Lung (tissue), 12 donors: ENCODE results near the gene KIF1B. TPM values are rescaled to one million over a fixed set of nuclear protein-coding genes. Genes with fewer than 3 reads are reported as not detected.

Experiments
- ATAC-seq: fragments of 200-7000 bp; cut with Tn5 transposase; one replicate; pipeline ENCODE4 v1.9.1; 2020; ENCODE audit warnings: moderate number of reproducible peaks; ENCODE audit not compliant: insufficient read depth, low FRiP score
- DNase-seq, 3 donors: peaks; one replicate each; pipeline ENCODE4 v3.0.0-alpha.2; 2013 to 2017
- H3K27ac ChIP-seq, 2 donors: one replicate each; pipeline ENCODE4 v1.5.1; 2013; ENCODE audit warnings: mild to moderate bottlenecking in 2 of 2, moderate library complexity in 2 of 2, control low read depth in 1 of 2, inconsistent platforms in 1 of 2, low read depth in 1 of 2, low read length in 1 of 2
- H3K27me3 ChIP-seq, 3 donors: one replicate each; pipeline ENCODE4 v1.5.1; 2013; ENCODE audit warnings: low read length in 2 of 3; ENCODE audit not compliant: control insufficient read depth in 3 of 3, insufficient read depth in 3 of 3
- H3K36me3 ChIP-seq, 4 donors: one replicate each; pipeline ENCODE4 v1.5.1; 2013; ENCODE audit warnings: low read length in 4 of 4, mild to moderate bottlenecking in 1 of 4, moderate library complexity in 1 of 4; ENCODE audit not compliant: control insufficient read depth in 4 of 4, insufficient read depth in 4 of 4
- H3K4me1 ChIP-seq, 5 donors: one replicate each; pipeline ENCODE4 v1.5.1; 2013; ENCODE audit warnings: low read length in 5 of 5, mild to moderate bottlenecking in 2 of 5, moderate library complexity in 1 of 5; ENCODE audit not compliant: control insufficient read depth in 5 of 5, insufficient read depth in 5 of 5
- H3K4me3 ChIP-seq: one replicate; pipeline ENCODE4 v1.5.1; 2013; ENCODE audit warnings: mild to moderate bottlenecking, control low read depth, moderate library complexity
- H3K9ac ChIP-seq, 2 donors: one replicate each; pipeline ENCODE4 v1.5.1; 2013; ENCODE audit warnings: low read length in 2 of 2, control low read depth in 1 of 2; ENCODE audit not compliant: insufficient read depth in 1 of 2
- H3K9me3 ChIP-seq, 4 donors: one replicate each; pipeline ENCODE4 v1.5.1; 2013; ENCODE audit warnings: low read length in 3 of 4, mild to moderate bottlenecking in 1 of 4, moderate library complexity in 1 of 4; ENCODE audit not compliant: control insufficient read depth in 4 of 4, insufficient read depth in 3 of 4
- WGBS, 2 donors: extraction: QIAGEN DNeasy Blood & Tissue Kit; methylation state at CpG; one replicate each; pipeline ENCODE4 v1.1.7; 2013; 5-methylcytosine and 5-hydroxymethylcytosine counted together
- polyA plus RNA-seq, 2 donors: library from polyadenylated mRNA; stranded (reverse); fragments of 200-250 nt; gene quantifications; one replicate each; pipeline ENCODE4 v1.2.1, GENCODE V29; 2013
- total RNA-seq, 2 donors: library from RNA; depleted of rRNA in 1 of 2; stranded (reverse); fragments of >200 nt in 1 of 2; gene quantifications; one replicate each; pipeline ENCODE4 v1.2.1, GENCODE V29; 2014 to 2021
- TF ChIP-seq, protein P1 (sequence below): IDR thresholded peaks from 2 replicates; pipeline ENCODE4 v1.5.1; 2012; ENCODE audit warnings: mild to moderate bottlenecking; ENCODE audit errors: control extremely low read depth, extremely low read depth
- donor health status: control.
- donor health status: control.
- donor health status: Bipolar disorder and iron deficiency.
- donor health status: healthy.
- donor health status: DM: yes; HTN: yes; CAD: no.

Gene KIF1B
- total and polyA plus RNA-seq, 4 donors: 9.7 to 64.0 (median 24.4) TPM

GRCh38 chr1:10360045-10360444, 149.7 kb downstream of the KIF1B start:
- ATAC-seq (no peak), DNase-seq (no peak)
- peaks cover 4 to 15% (median 8%) of the 10 kb centered on the region in 4 donors for H3K36me3 ChIP-seq
- 82 to 87% methylated on average over 1 of the region's 1 CpG for WGBS, 2 donors
- TF ChIP-seq, protein P1, sequence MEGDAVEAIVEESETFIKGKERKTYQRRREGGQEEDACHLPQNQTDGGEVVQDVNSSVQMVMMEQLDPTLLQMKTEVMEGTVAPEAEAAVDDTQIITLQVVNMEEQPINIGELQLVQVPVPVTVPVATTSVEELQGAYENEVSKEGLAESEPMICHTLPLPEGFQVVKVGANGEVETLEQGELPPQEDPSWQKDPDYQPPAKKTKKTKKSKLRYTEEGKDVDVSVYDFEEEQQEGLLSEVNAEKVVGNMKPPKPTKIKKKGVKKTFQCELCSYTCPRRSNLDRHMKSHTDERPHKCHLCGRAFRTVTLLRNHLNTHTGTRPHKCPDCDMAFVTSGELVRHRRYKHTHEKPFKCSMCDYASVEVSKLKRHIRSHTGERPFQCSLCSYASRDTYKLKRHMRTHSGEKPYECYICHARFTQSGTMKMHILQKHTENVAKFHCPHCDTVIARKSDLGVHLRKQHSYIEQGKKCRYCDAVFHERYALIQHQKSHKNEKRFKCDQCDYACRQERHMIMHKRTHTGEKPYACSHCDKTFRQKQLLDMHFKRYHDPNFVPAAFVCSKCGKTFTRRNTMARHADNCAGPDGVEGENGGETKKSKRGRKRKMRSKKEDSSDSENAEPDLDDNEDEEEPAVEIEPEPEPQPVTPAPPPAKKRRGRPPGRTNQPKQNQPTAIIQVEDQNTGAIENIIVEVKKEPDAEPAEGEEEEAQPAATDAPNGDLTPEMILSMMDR: no peak
- H3K9me3 ChIP-seq: no peaks in the 10 kb centered on the region
- H3K4me1 ChIP-seq: no peaks in the 10 kb centered on the region
- no peak overlapping the region for H3K27ac ChIP-seq
- H3K9ac ChIP-seq: no peak overlapping the region
- H3K4me3 ChIP-seq: no peak overlapping the region
- no peaks in the 10 kb centered on the region for H3K27me3 ChIP-seq

DNA sequence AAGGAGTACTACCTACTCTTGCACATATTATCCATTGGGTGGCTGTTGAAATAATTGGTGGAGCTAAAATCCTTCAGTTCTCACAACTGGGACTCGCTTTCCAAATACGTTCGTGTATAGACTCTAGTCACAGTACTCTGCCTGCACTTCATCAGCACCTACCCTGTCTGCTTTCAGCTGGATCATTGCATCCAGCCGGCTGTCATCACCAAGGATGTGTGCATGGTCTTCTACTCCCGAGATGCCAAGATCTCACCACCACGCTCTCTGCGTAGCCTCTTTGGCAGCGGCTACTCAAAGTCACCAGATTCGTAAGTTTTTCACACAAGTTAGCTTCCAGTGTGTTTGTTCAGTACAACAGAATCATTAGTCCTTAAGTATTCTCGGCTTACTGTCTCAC, 151.1 kb downstream of the KIF1B start:
- no peak overlapping the region for H3K27ac ChIP-seq
- H3K27me3 ChIP-seq: no peaks in the 10 kb centered on the region
- WGBS, 2 donors: 95 to 97% methylated on average over 10 of the region's 10 CpGs
- ATAC-seq (no peak), DNase-seq (no peak)
- H3K9me3 ChIP-seq: no peaks in the 10 kb centered on the region
- H3K9ac ChIP-seq: no peak overlapping the region
- peaks cover 7 to 21% (median 15%) of the 10 kb centered on the region in 4 donors for H3K36me3 ChIP-seq
- H3K4me3 ChIP-seq: no peak overlapping the region
- TF ChIP-seq, protein P1: no peak
- no peaks in the 10 kb centered on the region for H3K4me1 ChIP-seq

DNA sequence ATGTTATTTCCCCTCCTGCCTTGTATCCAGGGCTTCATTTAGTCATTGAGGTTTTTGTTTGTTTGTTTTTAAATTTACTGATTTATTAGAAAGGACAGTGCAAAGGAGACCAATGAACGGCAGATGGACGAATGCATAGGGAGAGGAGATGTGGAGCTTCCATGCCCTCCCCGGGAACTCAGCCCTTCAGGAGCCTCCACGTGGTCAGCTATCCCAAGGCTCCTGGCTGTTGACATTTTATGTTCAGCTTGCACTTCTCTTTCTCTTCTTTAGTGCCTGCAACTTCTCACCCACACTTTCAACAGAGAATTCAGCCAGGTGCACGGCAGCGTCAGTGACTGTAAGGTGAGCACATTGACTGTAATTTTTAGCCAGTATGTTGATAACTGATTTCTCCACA, 157.8 kb downstream of the KIF1B start:
- Histone ChIP-seq H3K4me1 (no peaks in the 10 kb centered on the region), H3K4me3 (no peak overlapping the region), H3K27ac (no peak overlapping the region), H3K9me3 (no peaks in the 10 kb centered on the region), H3K27me3 (no peaks in the 10 kb centered on the region), H3K9ac (no peak overlapping the region), H3K36me3 (peaks cover 5 to 39% (median 18%) of the 10 kb centered on the region in 4 donors)
- TF ChIP-seq, protein P1: no peak
- WGBS, 2 donors: 87 to 91% methylated on average over 6 of the region's 6 CpGs
- DNase-seq (no peak), ATAC-seq (no peak)

DNA sequence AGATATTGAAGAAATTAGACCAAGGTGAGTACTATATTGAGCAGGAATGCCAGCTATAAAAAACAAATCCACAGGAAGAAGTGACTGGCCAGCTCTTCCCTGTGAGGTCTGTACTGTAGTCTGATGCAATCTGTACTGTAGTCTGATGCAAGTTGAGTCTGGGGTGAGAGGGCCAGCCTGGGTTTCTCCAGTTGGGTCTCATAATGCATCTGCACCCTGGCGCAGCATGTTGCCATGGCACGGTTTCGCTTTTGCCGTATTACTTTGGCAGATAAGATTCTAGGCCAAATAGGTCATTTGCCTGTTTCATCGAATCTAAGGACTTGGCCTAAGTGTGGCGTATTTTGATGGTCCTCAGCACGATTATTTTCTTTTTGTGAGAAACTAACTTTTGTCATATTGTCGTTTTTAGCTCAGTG, 164.1 kb downstream of the KIF1B start:
- Histone ChIP-seq H3K36me3 (peaks cover 23 to 43% (median 30%) of the 10 kb centered on the region in 4 donors), H3K27me3 (no peaks in the 10 kb centered on the region), H3K4me1 (no peaks in the 10 kb centered on the region), H3K4me3 (no peak overlapping the region), H3K9me3 (no peaks in the 10 kb centered on the region), H3K9ac (no peak overlapping the region), H3K27ac (no peak overlapping the region)
- WGBS, 2 donors: 90 to 94% methylated on average over 8 of the region's 8 CpGs
- TF ChIP-seq, protein P1: no peak
- DNase-seq (no peak), ATAC-seq (no peak)
